ENCODE data around the gene TPRA1.

TPRA1 gene

DNA sequence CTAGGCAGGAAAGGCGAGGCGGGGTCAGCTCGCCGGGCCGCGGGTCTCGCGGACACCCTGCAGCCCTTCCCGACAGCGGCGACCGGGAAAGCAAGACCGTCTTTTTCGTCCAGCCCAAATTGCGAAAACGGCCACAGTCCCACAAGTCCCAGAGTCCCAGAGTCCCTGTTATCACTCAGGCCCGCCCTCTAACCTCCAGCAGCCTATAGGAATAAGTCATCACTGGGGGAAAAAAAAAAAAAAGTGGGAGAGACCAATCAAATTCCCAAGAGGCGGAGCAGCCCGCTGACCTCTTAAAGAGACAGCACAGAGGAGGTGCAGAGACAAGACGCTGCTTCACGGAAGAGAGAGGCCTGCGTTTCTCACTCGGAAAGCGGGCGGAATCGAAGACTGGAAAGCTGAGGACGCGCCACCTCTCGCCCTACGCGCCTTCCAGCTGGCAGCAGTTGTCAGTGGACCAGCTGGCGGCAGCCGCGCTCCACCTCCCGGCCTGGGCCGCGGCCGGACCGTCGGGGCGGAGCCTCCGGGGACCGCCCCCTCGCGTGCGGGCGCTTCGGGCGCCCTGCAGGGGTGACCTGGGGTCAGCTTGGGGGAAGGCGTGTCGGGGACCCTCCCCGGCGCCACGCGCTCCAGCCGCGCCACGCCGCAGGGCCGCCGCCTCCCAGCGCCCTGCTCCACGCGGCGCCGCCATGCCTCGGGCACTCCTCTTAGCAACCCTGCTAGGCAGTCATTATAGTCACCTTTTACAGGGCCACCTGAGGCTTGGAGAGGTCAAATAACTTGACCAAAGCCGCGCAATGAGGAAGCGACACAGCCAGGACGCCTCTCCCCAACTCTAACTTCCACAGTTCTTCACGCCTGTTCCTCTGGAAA, at the start of gene TPRA1:
Gene TPRA1 (minus strand): TSS at position 141 of the 873 bp plus-strand sequence. CDS start 10,587 bp downstream, outside the sequence.
- Histone ChIP-seq H3K9me3 (ENCODE audit: control insufficient read depth in 5 of 5, low read length in 5 of 5) (no peaks in the 10 kb centered on the region), H3K27me3 (ENCODE audit: control insufficient read depth in 5 of 5, insufficient read depth in 4 of 5, low read length in 5 of 5) (no peaks in the 10 kb centered on the region), H3K36me3 (ENCODE audit: control insufficient read depth in 5 of 5, insufficient read depth in 5 of 5, low read length in 5 of 5) (peaks cover 0 to 6% (median 0%) of the 10 kb centered on the region in 5 donors), H3K4me1 (ENCODE audit: control insufficient read depth in 5 of 5, insufficient read depth in 5 of 5, low read length in 5 of 5) (peaks cover 9 to 50% (median 45%) of the 10 kb centered on the region in 5 donors), H3K4me3 (ENCODE audit: low read depth in 1 of 5, low read length in 5 of 5) (peak within 1 kb of the TSS; percentile 80 to 92 (median 84)), H3K27ac (ENCODE audit: low read depth, low read length) (peak within 1 kb of the TSS; percentile 78), H3K9ac (ENCODE audit: low read length in 5 of 5) (peak within 1 kb of the TSS; percentile 84 to 95 (median 93))

DNA sequence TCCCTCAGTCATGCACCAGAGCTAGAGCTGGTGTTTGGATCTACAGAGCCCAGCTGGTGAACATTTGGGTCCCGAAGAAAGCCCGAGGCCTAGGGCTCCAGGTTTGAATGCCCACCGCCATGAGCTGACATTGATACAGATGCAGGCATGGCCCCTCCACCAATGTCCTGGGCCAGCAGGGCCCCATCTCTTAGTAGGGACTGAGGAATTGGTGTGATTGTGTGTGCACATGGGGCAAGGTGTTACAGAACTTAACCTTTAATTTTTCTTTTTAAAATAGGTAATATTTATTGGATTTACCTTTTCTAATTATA, 49.5 kb upstream of the TPRA1 start:
- Histone ChIP-seq H3K4me1 (ENCODE audit: control insufficient read depth in 5 of 5, insufficient read depth in 5 of 5, low read length in 5 of 5) (peaks cover 0 to 9% (median 5%) of the 10 kb centered on the region in 5 donors), H3K27me3 (ENCODE audit: control insufficient read depth in 5 of 5, insufficient read depth in 4 of 5, low read length in 5 of 5) (no peaks in the 10 kb centered on the region), H3K9me3 (ENCODE audit: control insufficient read depth in 5 of 5, low read length in 5 of 5) (no peaks in the 10 kb centered on the region), H3K9ac (ENCODE audit: low read length in 5 of 5) (no peak overlapping the region), H3K27ac (ENCODE audit: low read depth, low read length) (no peak overlapping the region), H3K4me3 (ENCODE audit: low read depth in 1 of 5, low read length in 5 of 5) (no peak overlapping the region), H3K36me3 (ENCODE audit: control insufficient read depth in 5 of 5, insufficient read depth in 5 of 5, low read length in 5 of 5) (no peaks in the 10 kb centered on the region)

DNA sequence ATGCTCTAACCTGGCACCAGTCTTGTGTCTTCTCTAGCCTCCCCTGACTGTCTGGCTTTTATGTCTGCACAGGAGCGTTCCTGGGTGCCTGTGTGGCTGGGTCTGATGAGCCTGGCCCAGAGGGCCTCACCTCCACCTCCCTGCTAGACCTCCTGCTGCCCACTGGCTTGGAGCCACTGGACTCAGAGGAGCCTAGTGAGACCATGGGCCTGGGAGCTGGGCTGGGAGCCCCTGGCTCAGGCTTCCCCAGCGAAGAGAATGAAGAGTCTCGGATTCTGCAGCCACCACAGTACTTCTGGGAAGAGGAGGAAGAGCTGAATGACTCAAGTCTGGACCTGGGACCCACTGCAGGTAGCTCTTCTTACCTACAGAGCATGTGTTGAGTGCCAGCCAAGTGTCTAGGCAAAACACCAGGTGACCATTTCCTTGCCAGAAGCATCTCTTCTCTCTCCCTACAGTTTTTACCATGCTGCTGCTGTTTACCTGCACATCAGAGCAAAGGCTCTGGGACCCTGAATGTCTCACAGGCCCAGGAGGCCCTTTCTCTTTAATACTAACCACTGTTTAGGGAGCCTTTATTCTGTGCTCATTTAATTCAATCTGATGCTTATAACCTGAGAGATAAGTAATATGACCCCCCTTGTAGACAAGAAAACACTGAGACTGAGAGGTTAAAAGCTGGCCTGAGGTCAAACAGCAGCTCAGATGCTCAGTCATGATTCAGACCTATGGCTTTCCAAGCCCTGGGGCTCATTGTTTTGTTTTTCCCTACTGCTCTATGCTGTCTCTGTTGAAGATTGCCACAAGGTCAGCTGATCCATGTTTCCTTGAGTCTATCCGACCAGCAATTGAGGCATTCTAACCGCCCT, 48.9 kb upstream of the TPRA1 start:
- Histone ChIP-seq H3K4me3 (ENCODE audit: low read depth in 1 of 5, low read length in 5 of 5) (no peak overlapping the region), H3K9ac (ENCODE audit: low read length in 5 of 5) (no peak overlapping the region), H3K9me3 (ENCODE audit: control insufficient read depth in 5 of 5, low read length in 5 of 5) (no peaks in the 10 kb centered on the region), H3K27me3 (ENCODE audit: control insufficient read depth in 5 of 5, insufficient read depth in 4 of 5, low read length in 5 of 5) (no peaks in the 10 kb centered on the region), H3K4me1 (ENCODE audit: control insufficient read depth in 5 of 5, insufficient read depth in 5 of 5, low read length in 5 of 5) (peaks cover 0 to 9% (median under 1%) of the 10 kb centered on the region in 5 donors), H3K27ac (ENCODE audit: low read depth, low read length) (no peak overlapping the region), H3K36me3 (ENCODE audit: control insufficient read depth in 5 of 5, insufficient read depth in 5 of 5, low read length in 5 of 5) (no peaks in the 10 kb centered on the region)

DNA sequence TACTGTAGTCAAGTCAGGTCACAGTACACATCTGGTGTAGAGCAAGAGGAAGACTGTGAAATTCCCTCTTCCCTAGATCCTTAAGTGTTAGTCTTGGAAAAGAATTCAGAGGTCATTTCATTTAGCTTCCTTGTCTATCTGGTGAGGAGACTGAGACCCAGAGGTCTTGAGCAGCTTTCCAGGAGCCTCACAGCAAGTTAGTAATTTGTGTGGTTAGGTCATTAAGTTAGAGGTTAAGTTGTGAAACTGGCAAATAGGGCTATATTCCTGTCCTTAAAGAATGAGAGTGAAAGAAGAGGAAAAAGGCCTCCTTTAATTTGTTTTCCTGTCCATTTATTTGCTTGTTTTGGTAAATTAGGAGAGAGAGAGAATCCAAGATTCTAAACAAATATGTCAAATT, 47.4 kb upstream of the TPRA1 start:
- Histone ChIP-seq H3K27ac (ENCODE audit: low read depth, low read length) (no peak overlapping the region), H3K9me3 (ENCODE audit: control insufficient read depth in 5 of 5, low read length in 5 of 5) (no peaks in the 10 kb centered on the region), H3K9ac (ENCODE audit: low read length in 5 of 5) (no peak overlapping the region), H3K36me3 (ENCODE audit: control insufficient read depth in 5 of 5, insufficient read depth in 5 of 5, low read length in 5 of 5) (no peaks in the 10 kb centered on the region), H3K4me3 (ENCODE audit: low read depth in 1 of 5, low read length in 5 of 5) (no peak overlapping the region), H3K4me1 (ENCODE audit: control insufficient read depth in 5 of 5, insufficient read depth in 5 of 5, low read length in 5 of 5) (peaks cover 0 to 9% (median 0%) of the 10 kb centered on the region in 5 donors), H3K27me3 (ENCODE audit: control insufficient read depth in 5 of 5, insufficient read depth in 4 of 5, low read length in 5 of 5) (no peaks in the 10 kb centered on the region)

DNA sequence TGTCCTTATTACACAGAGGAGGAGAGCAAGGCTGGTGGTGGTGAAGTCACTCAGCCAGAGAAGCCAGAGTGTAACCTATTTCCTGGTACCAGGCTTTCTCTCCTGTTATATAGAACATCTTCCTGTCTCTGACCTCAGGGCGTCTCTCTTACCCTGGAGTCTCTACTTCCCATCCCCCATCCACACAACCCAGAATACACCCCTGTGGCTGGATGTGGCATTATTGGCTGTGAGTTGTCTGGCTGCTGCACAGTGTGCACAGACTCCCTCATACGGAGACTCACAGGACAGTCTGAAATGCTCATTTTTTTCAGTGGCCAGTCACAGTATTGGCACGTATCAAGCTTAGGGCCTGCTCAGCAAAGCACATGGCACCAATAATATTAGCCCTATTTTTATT, 47.0 kb upstream of the TPRA1 start:
- Histone ChIP-seq H3K4me1 (ENCODE audit: control insufficient read depth in 5 of 5, insufficient read depth in 5 of 5, low read length in 5 of 5) (peaks cover 0 to 9% (median 0%) of the 10 kb centered on the region in 5 donors), H3K9ac (ENCODE audit: low read length in 5 of 5) (no peak overlapping the region), H3K4me3 (ENCODE audit: low read depth in 1 of 5, low read length in 5 of 5) (no peak overlapping the region), H3K36me3 (ENCODE audit: control insufficient read depth in 5 of 5, insufficient read depth in 5 of 5, low read length in 5 of 5) (no peaks in the 10 kb centered on the region), H3K9me3 (ENCODE audit: control insufficient read depth in 5 of 5, low read length in 5 of 5) (no peaks in the 10 kb centered on the region), H3K27me3 (ENCODE audit: control insufficient read depth in 5 of 5, insufficient read depth in 4 of 5, low read length in 5 of 5) (no peaks in the 10 kb centered on the region), H3K27ac (ENCODE audit: low read depth, low read length) (no peak overlapping the region)

DNA sequence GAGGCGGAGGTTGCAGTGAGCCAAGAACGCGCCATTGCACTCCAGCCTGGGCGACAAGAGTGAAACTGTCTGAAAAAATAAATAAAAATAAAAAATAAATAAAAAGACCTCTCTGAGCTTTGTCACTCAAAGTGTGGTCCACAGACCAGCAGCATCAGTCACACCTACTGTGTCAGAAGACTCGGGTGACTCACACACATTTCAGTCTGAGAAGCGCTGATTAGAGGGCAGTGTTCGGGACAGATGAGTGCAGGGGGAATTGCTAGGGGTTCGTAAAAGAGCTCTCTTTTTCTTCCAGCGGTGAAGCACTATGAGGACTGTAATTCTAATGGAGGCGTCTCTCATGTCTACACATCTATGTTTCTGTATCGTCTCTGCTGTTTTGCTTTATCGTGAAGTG, 44.1 kb upstream of the TPRA1 start:
- Histone ChIP-seq H3K9me3 (ENCODE audit: control insufficient read depth in 5 of 5, low read length in 5 of 5) (no peaks in the 10 kb centered on the region), H3K36me3 (ENCODE audit: control insufficient read depth in 5 of 5, insufficient read depth in 5 of 5, low read length in 5 of 5) (no peaks in the 10 kb centered on the region), H3K27ac (ENCODE audit: low read depth, low read length) (no peak overlapping the region), H3K9ac (ENCODE audit: low read length in 5 of 5) (no peak overlapping the region), H3K27me3 (ENCODE audit: control insufficient read depth in 5 of 5, insufficient read depth in 4 of 5, low read length in 5 of 5) (peaks cover 0 to 17% (median 10%) of the 10 kb centered on the region in 5 donors), H3K4me1 (ENCODE audit: control insufficient read depth in 5 of 5, insufficient read depth in 5 of 5, low read length in 5 of 5) (peaks cover 5 to 16% (median 9%) of the 10 kb centered on the region in 5 donors), H3K4me3 (ENCODE audit: low read depth in 1 of 5, low read length in 5 of 5) (no peak overlapping the region)

DNA sequence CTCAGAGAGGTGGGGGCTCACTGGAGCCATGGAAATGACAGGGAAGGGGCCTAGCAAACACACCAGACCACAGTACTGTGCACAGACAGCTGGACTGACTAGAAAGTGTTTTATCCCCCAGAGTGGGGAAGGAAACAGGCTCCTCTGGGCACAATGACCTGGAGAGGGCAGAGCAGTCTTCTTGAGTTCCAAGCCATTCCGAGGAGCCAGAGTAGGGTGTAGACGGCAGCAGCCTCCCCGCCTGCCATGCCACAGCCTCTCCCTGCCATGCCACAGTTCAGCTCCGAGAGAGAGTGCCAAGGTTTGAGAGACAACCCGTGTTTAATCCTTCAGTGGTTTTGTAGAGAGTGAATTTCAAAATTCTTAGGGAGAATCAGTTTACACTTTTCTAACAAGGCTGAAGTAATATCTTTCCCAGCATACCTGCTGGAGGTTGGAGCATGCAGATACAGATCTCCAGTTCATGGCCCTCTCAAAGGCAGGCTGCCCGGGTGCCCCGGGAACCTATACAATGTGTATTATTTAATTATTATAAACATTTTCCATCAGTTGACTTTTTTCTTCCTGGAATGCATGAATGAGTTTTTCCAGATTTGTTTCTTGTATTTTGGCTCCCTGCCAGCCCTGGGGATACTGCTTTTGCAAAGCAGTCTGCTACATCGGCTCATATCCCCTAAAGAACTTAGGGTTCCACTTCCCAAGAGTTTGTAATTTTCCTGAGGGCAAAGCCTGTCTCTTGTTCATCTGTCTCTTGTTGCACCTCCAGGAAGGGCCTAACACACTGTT, 41.7 kb upstream of the TPRA1 start:
- H3K36me3 ChIP-seq (ENCODE audit: control insufficient read depth in 5 of 5, insufficient read depth in 5 of 5, low read length in 5 of 5) = no peaks in the 10 kb centered on the region
- peaks cover 7 to 16% (median 11%) of the 10 kb centered on the region in 5 donors for H3K4me1 ChIP-seq (ENCODE audit: control insufficient read depth in 5 of 5, insufficient read depth in 5 of 5, low read length in 5 of 5)
- H3K9ac ChIP-seq (ENCODE audit: low read length in 5 of 5) = no peak overlapping the region
- no peak overlapping the region for H3K27ac ChIP-seq (ENCODE audit: low read depth, low read length)
- peaks cover 0 to 20% (median 10%) of the 10 kb centered on the region in 5 donors for H3K27me3 ChIP-seq (ENCODE audit: control insufficient read depth in 5 of 5, insufficient read depth in 4 of 5, low read length in 5 of 5)
- no peak overlapping the region for H3K4me3 ChIP-seq (ENCODE audit: low read depth in 1 of 5, low read length in 5 of 5)
- H3K9me3 ChIP-seq (ENCODE audit: control insufficient read depth in 5 of 5, low read length in 5 of 5) = no peaks in the 10 kb centered on the region

DNA sequence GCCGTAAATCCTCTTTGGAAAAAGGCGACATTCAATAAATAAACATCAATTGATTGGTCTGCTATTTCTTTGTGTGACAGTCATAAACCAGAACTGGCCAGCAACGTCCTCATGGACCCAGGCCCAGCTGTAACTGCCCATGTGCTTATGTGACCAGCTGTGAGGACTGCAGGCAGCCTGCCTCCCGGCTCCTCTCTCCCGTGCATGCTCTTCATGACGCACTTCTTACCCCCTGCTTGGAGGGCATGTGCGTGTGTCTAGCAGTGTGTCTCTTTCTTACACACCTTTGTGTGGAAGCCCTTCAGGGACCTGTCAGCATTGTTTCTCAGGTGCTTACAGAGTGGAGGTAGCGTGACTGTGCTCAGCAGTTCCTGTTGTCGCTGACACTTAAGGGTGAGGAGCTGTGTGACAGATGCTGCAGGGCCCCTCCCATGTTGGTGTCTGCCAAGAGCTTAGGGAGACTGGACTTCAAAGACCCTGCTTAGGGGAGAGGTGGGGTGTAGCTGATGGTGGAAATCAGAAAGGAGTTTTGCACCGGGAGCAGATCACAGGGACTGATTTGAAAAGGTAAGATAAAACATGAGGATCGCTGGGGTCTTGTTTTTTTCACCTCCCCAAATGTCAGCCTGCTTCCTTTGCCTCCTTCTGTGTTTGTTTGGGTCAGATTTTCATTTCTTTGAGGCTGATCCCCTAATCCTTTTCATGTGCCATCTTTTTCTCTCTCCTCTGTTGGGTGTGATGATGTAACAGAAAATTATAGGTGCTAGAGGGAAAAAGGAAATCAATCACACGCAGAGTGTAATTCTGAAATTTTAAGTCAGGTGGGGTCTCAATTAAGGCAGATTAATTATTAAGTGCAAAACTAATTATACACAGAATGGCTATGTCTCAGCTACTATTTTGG, 40.5 kb upstream of the TPRA1 start:
- H3K4me3 ChIP-seq (ENCODE audit: low read depth in 1 of 5, low read length in 5 of 5) = no peak overlapping the region
- H3K27me3 ChIP-seq (ENCODE audit: control insufficient read depth in 5 of 5, insufficient read depth in 4 of 5, low read length in 5 of 5) = peaks cover 0 to 20% (median 10%) of the 10 kb centered on the region in 5 donors
- no peak overlapping the region for H3K27ac ChIP-seq (ENCODE audit: low read depth, low read length)
- peaks cover 7 to 16% (median 11%) of the 10 kb centered on the region in 5 donors for H3K4me1 ChIP-seq (ENCODE audit: control insufficient read depth in 5 of 5, insufficient read depth in 5 of 5, low read length in 5 of 5)
- no peaks in the 10 kb centered on the region for H3K9me3 ChIP-seq (ENCODE audit: control insufficient read depth in 5 of 5, low read length in 5 of 5)
- no peaks in the 10 kb centered on the region for H3K36me3 ChIP-seq (ENCODE audit: control insufficient read depth in 5 of 5, insufficient read depth in 5 of 5, low read length in 5 of 5)
- no peak overlapping the region for H3K9ac ChIP-seq (ENCODE audit: low read length in 5 of 5)

Measured in subcutaneous abdominal adipose tissue (tissue), 5 donors.